PFSK-1 (cell line): Measurements from ENCODE around the gene RPN1.

Source experiments
- FOXP2 ChIP-seq: optimal IDR thresholded peaks from 2 replicates; pipeline ENCODE3; 2011; ENCODE audit warnings: borderline replicate concordance, control low read depth, inconsistent platforms; ENCODE audit not compliant: insufficient read depth; ENCODE audit errors: extremely low read length, extremely low read depth
- POLR2AphosphoS5 ChIP-seq: IDR thresholded peaks from 2 replicates; pipeline ENCODE4 v1.6.1; 2012; ENCODE audit warnings: low read depth, mild to moderate bottlenecking, control low read depth, low read length, moderate library complexity
- REST ChIP-seq, 2 experiments: IDR thresholded peaks; 2 replicates each; pipeline versions ENCODE4 v1.6.1 to v1.8.0; 2011 to 2012; ENCODE audit warnings: low read depth in 2 of 2, low read length in 2 of 2, control low read depth in 1 of 2, inconsistent platforms in 1 of 2, mild to moderate bottlenecking in 1 of 2, moderate library complexity in 1 of 2; ENCODE audit not compliant: insufficient read depth in 1 of 2
- SIN3A ChIP-seq: IDR thresholded peaks from 2 replicates; pipeline ENCODE4 v1.6.1; 2012; ENCODE audit warnings: mild to moderate bottlenecking, low read length, moderate library complexity, borderline replicate concordance; ENCODE audit not compliant: insufficient read depth
- TAF1 ChIP-seq: IDR thresholded peaks from 2 replicates; pipeline ENCODE4 v1.6.1; 2012; ENCODE audit warnings: low read length, control low read depth, borderline replicate concordance; ENCODE audit not compliant: insufficient read depth

RPN1 gene

GRCh38 chr3:128680603-128681368, 30.2 kb upstream of the RPN1 start:
- TF ChIP-seq REST (IDR thresholded peaks at IDR 0.05; ENCODE audit: insufficient read depth in 1 of 2, low read depth in 2 of 2, low read length in 2 of 2) (no peak), TAF1 (peak; percentile 38; the same call in 1 of the 2 replicates), SIN3A (no peak), FOXP2 (peak; percentile 74), POLR2AphosphoS5 (peak; percentile 69)

- no peak for TF ChIP-seq FOXP2
- TF ChIP-seq SIN3A, result no peak
- no peak for TF ChIP-seq TAF1
- TF ChIP-seq REST (IDR thresholded peaks at IDR 0.05; ENCODE audit: insufficient read depth in 1 of 2, low read depth in 2 of 2, low read length in 2 of 2), result no peak
- no peak for TF ChIP-seq POLR2AphosphoS5
Measured at GRCh38 chr3:128679338-128679737, 28.7 kb upstream of the RPN1 start.

- TF ChIP-seq TAF1 (no peak), FOXP2 (no peak), POLR2AphosphoS5 (no peak), SIN3A (no peak), REST (IDR thresholded peaks at IDR 0.05; ENCODE audit: insufficient read depth in 1 of 2, low read depth in 2 of 2, low read length in 2 of 2) (no peak)
Measured at GRCh38 chr3:128674161-128674784, 23.7 kb upstream of the RPN1 start.

- TF ChIP-seq SIN3A, result no peak
- TF ChIP-seq TAF1, result no peak
- no peak for TF ChIP-seq REST (IDR thresholded peaks at IDR 0.05; ENCODE audit: insufficient read depth in 1 of 2, low read depth in 2 of 2, low read length in 2 of 2)
- TF ChIP-seq POLR2AphosphoS5, result no peak
- TF ChIP-seq FOXP2, result no peak
Measured at GRCh38 chr3:128667641-128668040, 17.0 kb upstream of the RPN1 start.
